ENCODE results near the gene KCNH5.
"Not testable (repeated sequence)": the region's sequence is repeated elsewhere in the genome, so short reads cannot be mapped to it uniquely, and the experiment has no call there.

KCNH5 gene

DNA sequence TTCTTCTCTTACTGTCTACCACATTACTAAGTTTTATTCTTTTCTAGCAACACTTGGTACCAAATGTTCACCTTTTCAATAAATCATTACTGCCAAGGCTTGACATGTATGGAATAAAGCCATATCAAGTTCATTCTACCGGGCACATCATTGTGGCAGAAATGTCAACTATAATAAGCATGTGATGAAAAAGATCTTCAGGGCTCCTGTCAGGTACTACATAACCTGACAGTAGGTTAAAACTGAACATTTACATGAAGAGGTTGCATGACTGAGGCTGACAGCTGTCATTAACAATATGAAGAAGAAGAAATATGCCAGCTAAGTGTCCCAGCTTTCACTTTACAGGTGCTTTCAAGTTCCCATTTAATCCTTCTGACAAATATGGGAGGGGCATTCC lies 178.9 kb downstream of the KCNH5 start:
- H3K4me1 ChIP-seq (ENCODE audit: control insufficient read depth in 1 of 2, insufficient read depth in 2 of 2, low read length in 2 of 2), result no peaks in the 10 kb centered on the region
- H2AFZ ChIP-seq (ENCODE audit: insufficient read depth, low read length, poor library complexity), result no peak overlapping the region
- H2BK12ac ChIP-seq (ENCODE audit: low read length), result no peak overlapping the region
- no peaks in the 10 kb centered on the region for H3K79me2 ChIP-seq (ENCODE audit: control insufficient read depth, insufficient read depth, low read length, poor library complexity)
- H3K27ac ChIP-seq (ENCODE audit: low read depth, low read length), result no peak overlapping the region
- no peak overlapping the region for H3K9ac ChIP-seq (ENCODE audit: low read length)
- H3K79me1 ChIP-seq (ENCODE audit: low read length), result no peaks in the 10 kb centered on the region
- H2BK5ac ChIP-seq (ENCODE audit: low read depth, low read length, poor library complexity), result no peak overlapping the region
- no peak overlapping the region for H2AK5ac ChIP-seq (ENCODE audit: low read length)
- no peak overlapping the region for H3K14ac ChIP-seq (ENCODE audit: low read length)
- H2BK120ac ChIP-seq (ENCODE audit: insufficient read depth, low read length, poor library complexity), result no peak overlapping the region
- no peak overlapping the region for H3K18ac ChIP-seq (ENCODE audit: low read length)
- H3K4me3 ChIP-seq (ENCODE audit: low read depth, low read length), result no peak overlapping the region
- no peak for DNase-seq
- WGBS (ENCODE audit: extremely low coverage, insufficient coverage, insufficient read length), result no CpG with 5 or more reads among the region's 1 CpG
- no peaks in the 10 kb centered on the region for H3K36me3 ChIP-seq (ENCODE audit: control insufficient read depth in 1 of 2, insufficient read depth in 2 of 2, low read length in 2 of 2)
- H4K91ac ChIP-seq (ENCODE audit: low read depth, low read length), result no peak overlapping the region
- H3K23ac ChIP-seq (ENCODE audit: low read length), result no peak overlapping the region
- H3K9me3 ChIP-seq (ENCODE audit: insufficient read depth, low read depth, low read length), result no peaks in the 10 kb centered on the region
- no peak overlapping the region for H4K12ac ChIP-seq (ENCODE audit: low read depth, low read length)
- no peaks in the 10 kb centered on the region for H3K27me3 ChIP-seq (ENCODE audit: insufficient read depth, low read length)
- H4K8ac ChIP-seq (ENCODE audit: low read depth, low read length), result no peak overlapping the region
- H3K4ac ChIP-seq (ENCODE audit: low read depth, low read length), result no peak overlapping the region
- no peak overlapping the region for H3K4me2 ChIP-seq (ENCODE audit: low read length)

DNA sequence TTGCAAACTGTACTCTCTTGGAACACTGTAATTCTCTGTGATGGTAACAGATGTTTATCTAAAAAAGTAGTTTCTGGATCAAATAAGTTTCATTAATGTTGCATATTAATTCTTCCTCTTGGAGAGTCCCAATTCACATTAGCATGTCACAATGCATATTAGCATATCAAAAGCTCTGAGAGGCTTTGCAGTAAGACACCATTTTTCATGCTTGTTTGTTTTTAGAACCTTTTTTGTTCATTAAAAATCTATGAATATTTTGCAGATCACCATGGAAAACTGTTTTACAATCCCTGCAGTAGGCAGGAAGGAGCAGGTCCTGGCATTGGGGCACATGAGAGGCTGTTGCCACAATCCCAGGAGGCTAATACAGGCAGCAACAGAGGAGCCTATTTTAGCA lies 180.7 kb downstream of the KCNH5 start:
- Histone ChIP-seq H3K14ac (ENCODE audit: low read length) (no peak overlapping the region), H3K9me3 (ENCODE audit: insufficient read depth, low read depth, low read length) (peaks cover 1% of the 10 kb centered on the region), H3K36me3 (ENCODE audit: control insufficient read depth in 1 of 2, insufficient read depth in 2 of 2, low read length in 2 of 2) (no peaks in the 10 kb centered on the region), H3K4ac (ENCODE audit: low read depth, low read length) (no peak overlapping the region), H2BK120ac (ENCODE audit: insufficient read depth, low read length, poor library complexity) (no peak overlapping the region), H3K79me2 (ENCODE audit: control insufficient read depth, insufficient read depth, low read length, poor library complexity) (no peaks in the 10 kb centered on the region), H3K9ac (ENCODE audit: low read length) (peak overlapping the region; percentile 7), H3K27ac (ENCODE audit: low read depth, low read length) (no peak overlapping the region), H4K8ac (ENCODE audit: low read depth, low read length) (no peak overlapping the region), H3K79me1 (ENCODE audit: low read length) (no peaks in the 10 kb centered on the region), H3K4me3 (ENCODE audit: low read depth, low read length) (no peak overlapping the region), H3K4me1 (ENCODE audit: control insufficient read depth in 1 of 2, insufficient read depth in 2 of 2, low read length in 2 of 2) (no peaks in the 10 kb centered on the region), H4K12ac (ENCODE audit: low read depth, low read length) (no peak overlapping the region), H2AFZ (ENCODE audit: insufficient read depth, low read length, poor library complexity) (no peak overlapping the region), H4K91ac (ENCODE audit: low read depth, low read length) (no peak overlapping the region), H3K27me3 (ENCODE audit: insufficient read depth, low read length) (no peaks in the 10 kb centered on the region), H3K23ac (ENCODE audit: low read length) (no peak overlapping the region), H2AK5ac (ENCODE audit: low read length) (no peak overlapping the region), H2BK12ac (ENCODE audit: low read length) (no peak overlapping the region), H2BK5ac (ENCODE audit: low read depth, low read length, poor library complexity) (no peak overlapping the region), H3K18ac (ENCODE audit: low read length) (no peak overlapping the region), H3K4me2 (ENCODE audit: low read length) (no peak overlapping the region)
- no peak for DNase-seq

DNA sequence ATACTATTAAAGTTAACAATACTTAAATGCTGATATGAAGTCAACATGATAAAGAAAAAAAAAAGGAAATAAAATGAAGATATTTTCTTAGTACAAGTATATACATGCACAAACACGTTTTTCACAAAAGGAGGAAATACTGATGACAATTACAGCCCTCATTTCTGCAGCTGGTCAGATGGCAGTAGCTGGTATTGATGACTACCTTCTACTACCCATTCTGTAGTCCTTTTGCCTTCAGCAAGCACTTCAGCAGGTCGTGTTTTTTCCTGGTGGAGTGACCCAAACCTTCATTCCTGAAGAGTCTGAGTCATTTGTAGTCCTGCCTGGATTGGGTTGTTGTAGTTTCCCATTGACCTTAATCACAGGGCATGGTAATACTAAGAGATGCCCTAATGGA lies 187.2 kb downstream of the KCNH5 start:
- H3K18ac ChIP-seq (ENCODE audit: low read length); H2BK5ac ChIP-seq (ENCODE audit: low read depth, low read length, poor library complexity); H2BK120ac ChIP-seq (ENCODE audit: insufficient read depth, low read length, poor library complexity); H3K14ac ChIP-seq (ENCODE audit: low read length); H3K79me2 ChIP-seq (ENCODE audit: control insufficient read depth, insufficient read depth, low read length, poor library complexity); H2AK5ac ChIP-seq (ENCODE audit: low read length); DNase-seq; H4K12ac ChIP-seq (ENCODE audit: low read depth, low read length); H3K4me2 ChIP-seq (ENCODE audit: low read length); H3K9ac ChIP-seq (ENCODE audit: low read length); H4K8ac ChIP-seq (ENCODE audit: low read depth, low read length); H3K9me3 ChIP-seq (ENCODE audit: insufficient read depth, low read depth, low read length); H3K4me1 ChIP-seq (ENCODE audit: control insufficient read depth in 1 of 2, insufficient read depth in 2 of 2, low read length in 2 of 2); H2AFZ ChIP-seq (ENCODE audit: insufficient read depth, low read length, poor library complexity); H3K23ac ChIP-seq (ENCODE audit: low read length); H3K79me1 ChIP-seq (ENCODE audit: low read length); H3K27ac ChIP-seq (ENCODE audit: low read depth, low read length); H3K4ac ChIP-seq (ENCODE audit: low read depth, low read length); H4K91ac ChIP-seq (ENCODE audit: low read depth, low read length); H3K36me3 ChIP-seq (ENCODE audit: control insufficient read depth in 1 of 2, insufficient read depth in 2 of 2, low read length in 2 of 2); H3K27me3 ChIP-seq (ENCODE audit: insufficient read depth, low read length); H2BK12ac ChIP-seq (ENCODE audit: low read length); H3K4me3 ChIP-seq (ENCODE audit: low read depth, low read length): not testable (repeated sequence)
- no CpG with 5 or more reads among the region's 2 CpGs for WGBS (ENCODE audit: extremely low coverage, insufficient coverage, insufficient read length)

DNA sequence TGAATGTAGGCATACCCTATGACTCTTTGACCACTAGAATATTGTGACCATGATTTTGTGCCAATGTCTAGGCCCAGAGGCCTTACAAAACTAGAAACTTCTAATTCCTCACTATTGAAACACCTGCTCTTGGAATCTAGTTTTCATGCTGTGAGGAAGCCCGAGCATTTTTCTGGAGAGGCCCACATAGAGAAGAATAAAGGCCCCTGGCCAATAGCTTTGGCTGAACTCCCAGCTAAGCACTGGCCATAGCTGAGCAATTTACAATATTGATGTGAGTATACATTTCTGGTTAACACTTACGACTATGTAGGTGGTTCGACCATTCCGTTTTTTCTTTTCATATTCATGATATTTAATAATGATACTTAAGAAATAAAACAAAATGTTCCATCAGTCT lies 190.3 kb downstream of the KCNH5 start:
- no peak for DNase-seq

DNA sequence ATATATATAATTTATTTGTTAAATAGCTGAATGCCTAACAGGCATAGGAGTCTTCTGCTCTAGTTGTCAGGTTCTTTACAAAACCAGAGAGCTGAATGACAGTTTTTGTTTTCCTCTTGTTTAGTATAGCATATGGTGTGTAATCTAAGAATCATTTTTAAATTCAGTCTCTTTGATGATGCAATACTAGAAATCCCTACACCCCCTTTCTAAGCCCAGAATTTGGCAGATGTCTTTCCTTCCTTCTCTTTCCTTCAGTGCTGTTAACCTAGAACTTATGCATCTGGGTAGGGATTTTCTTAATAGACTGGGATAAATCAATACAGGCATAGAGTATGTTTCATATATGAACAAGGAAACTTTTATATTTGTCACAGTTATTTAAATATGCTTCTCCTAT lies 198.1 kb downstream of the KCNH5 start:
- Histone ChIP-seq H2BK120ac (ENCODE audit: insufficient read depth, low read length, poor library complexity) (no peak overlapping the region), H3K79me2 (ENCODE audit: control insufficient read depth, insufficient read depth, low read length, poor library complexity) (no peaks in the 10 kb centered on the region), H4K91ac (ENCODE audit: low read depth, low read length) (no peak overlapping the region), H3K4me2 (ENCODE audit: low read length) (no peak overlapping the region), H3K9ac (ENCODE audit: low read length) (no peak overlapping the region), H3K36me3 (ENCODE audit: control insufficient read depth in 1 of 2, insufficient read depth in 2 of 2, low read length in 2 of 2) (no peaks in the 10 kb centered on the region), H3K27me3 (ENCODE audit: insufficient read depth, low read length) (no peaks in the 10 kb centered on the region), H2AFZ (ENCODE audit: insufficient read depth, low read length, poor library complexity) (no peak overlapping the region), H2BK12ac (ENCODE audit: low read length) (no peak overlapping the region), H3K9me3 (ENCODE audit: insufficient read depth, low read depth, low read length) (no peaks in the 10 kb centered on the region), H3K27ac (ENCODE audit: low read depth, low read length) (no peak overlapping the region), H2AK5ac (ENCODE audit: low read length) (no peak overlapping the region), H3K18ac (ENCODE audit: low read length) (no peak overlapping the region), H3K79me1 (ENCODE audit: low read length) (no peaks in the 10 kb centered on the region), H3K4ac (ENCODE audit: low read depth, low read length) (no peak overlapping the region), H3K14ac (ENCODE audit: low read length) (no peak overlapping the region), H3K4me1 (ENCODE audit: control insufficient read depth in 1 of 2, insufficient read depth in 2 of 2, low read length in 2 of 2) (no peaks in the 10 kb centered on the region), H4K8ac (ENCODE audit: low read depth, low read length) (no peak overlapping the region), H3K23ac (ENCODE audit: low read length) (no peak overlapping the region), H2BK5ac (ENCODE audit: low read depth, low read length, poor library complexity) (no peak overlapping the region), H4K12ac (ENCODE audit: low read depth, low read length) (no peak overlapping the region), H3K4me3 (ENCODE audit: low read depth, low read length) (no peak overlapping the region)
- no peak for DNase-seq

More for the DNA sequence above, 190.3 kb downstream of the KCNH5 start:
- Histone ChIP-seq H2AK5ac (ENCODE audit: low read length) (no peak overlapping the region), H3K4me2 (ENCODE audit: low read length) (no peak overlapping the region), H3K79me2 (ENCODE audit: control insufficient read depth, insufficient read depth, low read length, poor library complexity) (no peaks in the 10 kb centered on the region), H3K4ac (ENCODE audit: low read depth, low read length) (no peak overlapping the region), H3K79me1 (ENCODE audit: low read length) (no peaks in the 10 kb centered on the region), H2BK12ac (ENCODE audit: low read length) (no peak overlapping the region), H3K27me3 (ENCODE audit: insufficient read depth, low read length) (no peaks in the 10 kb centered on the region), H3K27ac (ENCODE audit: low read depth, low read length) (no peak overlapping the region), H3K9me3 (ENCODE audit: insufficient read depth, low read depth, low read length) (peaks cover 3% of the 10 kb centered on the region), H2BK5ac (ENCODE audit: low read depth, low read length, poor library complexity) (no peak overlapping the region), H3K36me3 (ENCODE audit: control insufficient read depth in 1 of 2, insufficient read depth in 2 of 2, low read length in 2 of 2) (no peaks in the 10 kb centered on the region), H3K18ac (ENCODE audit: low read length) (no peak overlapping the region), H3K4me1 (ENCODE audit: control insufficient read depth in 1 of 2, insufficient read depth in 2 of 2, low read length in 2 of 2) (no peaks in the 10 kb centered on the region), H3K4me3 (ENCODE audit: low read depth, low read length) (no peak overlapping the region), H4K8ac (ENCODE audit: low read depth, low read length) (no peak overlapping the region), H3K9ac (ENCODE audit: low read length) (no peak overlapping the region), H3K23ac (ENCODE audit: low read length) (no peak overlapping the region), H2BK120ac (ENCODE audit: insufficient read depth, low read length, poor library complexity) (no peak overlapping the region), H4K12ac (ENCODE audit: low read depth, low read length) (no peak overlapping the region), H4K91ac (ENCODE audit: low read depth, low read length) (no peak overlapping the region), H3K14ac (ENCODE audit: low read length) (no peak overlapping the region), H2AFZ (ENCODE audit: insufficient read depth, low read length, poor library complexity) (no peak overlapping the region)
- WGBS (ENCODE audit: extremely low coverage, insufficient coverage, insufficient read length), result no CpG with 5 or more reads among the region's 4 CpGs
